Measurements from ENCODE around the gene YTHDF1. TPM values are rescaled to one million over a fixed set of nuclear protein-coding genes. Genes with fewer than 3 reads are reported as not detected.
"Not testable (repeated sequence)": the region's sequence is repeated elsewhere in the genome, so short reads cannot be mapped to it uniquely, and the experiment has no call there.

YTHDF1 gene
- total RNA-seq, 2 experiments from 2014 or later: 37.2 to 42.6 TPM

DNA sequence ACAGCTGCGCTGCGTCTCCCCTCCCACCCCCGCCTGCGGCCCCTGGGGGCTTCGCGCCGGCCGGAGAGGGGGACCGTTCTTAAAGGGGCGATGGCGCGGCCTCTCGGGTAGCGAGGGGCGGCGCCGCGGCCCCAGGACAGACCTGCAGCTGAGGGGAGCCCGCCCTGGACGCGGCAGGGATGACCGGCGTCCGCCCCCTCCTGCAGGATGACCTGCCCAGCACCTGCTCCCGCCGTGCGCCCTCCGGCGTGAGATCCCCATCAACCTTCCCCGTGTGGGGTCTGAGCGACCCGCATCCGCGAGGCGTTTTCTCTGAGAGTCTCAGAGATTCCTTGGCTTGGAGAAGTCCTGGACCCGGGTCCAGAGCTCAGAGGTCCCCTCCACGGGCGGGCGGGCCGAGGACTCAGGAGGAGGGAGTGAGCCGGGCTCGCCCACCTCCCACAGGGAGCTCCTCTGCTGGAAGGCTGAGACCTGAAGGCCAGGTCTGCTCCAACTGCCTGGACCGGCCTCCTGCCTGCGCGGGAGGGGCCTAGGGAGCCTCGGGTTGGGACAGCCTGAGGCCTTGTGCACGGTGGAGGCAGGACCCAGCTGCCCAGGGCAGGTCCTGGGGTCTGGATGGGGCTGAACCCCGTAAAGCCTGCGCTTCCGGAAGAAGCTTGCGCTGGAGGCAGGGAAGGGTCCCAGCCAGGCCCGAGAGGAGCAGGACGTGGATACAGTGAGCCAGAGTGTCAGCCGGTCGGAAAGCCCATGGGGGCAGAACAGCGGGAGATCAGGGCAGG lies 38.9 kb upstream of the YTHDF1 start:
- DNase-seq (no peak), ATAC-seq (no peak)
- Mint-ChIP-seq H3K9me3 (ENCODE audit: low read depth) (no peaks in the 10 kb centered on the region), H3K36me3 (no peaks in the 10 kb centered on the region), H3K27me3 (peaks cover 46% of the 10 kb centered on the region), H3K27ac (no peak overlapping the region), H3K4me3 (no peak overlapping the region), H3K4me1 (no peaks in the 10 kb centered on the region)
- CTCF ChIA-PET: interaction anchor here (1.6 kb wide), 1 partner anchor 31 kb away, joined by 5 read pairs; no protein-coding TSS in a partner anchor

DNA sequence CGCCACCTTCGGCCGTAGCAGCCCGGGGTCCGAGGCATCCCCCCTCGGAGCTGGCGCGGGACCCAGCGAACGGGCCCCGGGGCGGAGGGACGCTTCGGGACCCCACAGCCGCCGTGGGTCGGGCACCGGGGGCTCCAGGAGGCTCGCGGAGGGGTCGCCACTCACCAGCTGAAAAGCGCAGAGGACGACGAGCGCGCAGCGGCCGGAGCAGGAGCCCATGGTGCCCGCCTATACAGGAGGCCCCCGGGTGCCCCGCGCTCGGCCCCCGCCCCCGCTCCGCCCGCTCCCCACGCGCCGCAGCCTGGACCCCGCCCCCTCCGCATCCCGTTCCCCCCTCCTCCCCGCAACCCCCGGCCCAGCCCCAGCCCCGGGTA lies 38.3 kb upstream of the YTHDF1 start, which contains the start of gene NKAIN4:
NKAIN4 (minus strand) TSS at position 232 of the 374 bp plus-strand sequence; CDS start at position 219, 13 bp downstream.
- Mint-ChIP-seq H3K36me3 (no peaks in the 10 kb centered on the region), H3K4me1 (no peaks in the 10 kb centered on the region), H3K27me3 (peaks cover 47% of the 10 kb centered on the region), H3K27ac (no peak within 1 kb of the TSS), H3K9me3 (ENCODE audit: low read depth) (no peaks in the 10 kb centered on the region), H3K4me3 (no peak within 1 kb of the TSS)
- ATAC-seq: no peak
- DNase-seq: no peak
- CTCF ChIA-PET: interaction anchor here (1.6 kb wide), 1 partner anchor 31 kb away, joined by 5 read pairs; no protein-coding TSS in a partner anchor

DNA sequence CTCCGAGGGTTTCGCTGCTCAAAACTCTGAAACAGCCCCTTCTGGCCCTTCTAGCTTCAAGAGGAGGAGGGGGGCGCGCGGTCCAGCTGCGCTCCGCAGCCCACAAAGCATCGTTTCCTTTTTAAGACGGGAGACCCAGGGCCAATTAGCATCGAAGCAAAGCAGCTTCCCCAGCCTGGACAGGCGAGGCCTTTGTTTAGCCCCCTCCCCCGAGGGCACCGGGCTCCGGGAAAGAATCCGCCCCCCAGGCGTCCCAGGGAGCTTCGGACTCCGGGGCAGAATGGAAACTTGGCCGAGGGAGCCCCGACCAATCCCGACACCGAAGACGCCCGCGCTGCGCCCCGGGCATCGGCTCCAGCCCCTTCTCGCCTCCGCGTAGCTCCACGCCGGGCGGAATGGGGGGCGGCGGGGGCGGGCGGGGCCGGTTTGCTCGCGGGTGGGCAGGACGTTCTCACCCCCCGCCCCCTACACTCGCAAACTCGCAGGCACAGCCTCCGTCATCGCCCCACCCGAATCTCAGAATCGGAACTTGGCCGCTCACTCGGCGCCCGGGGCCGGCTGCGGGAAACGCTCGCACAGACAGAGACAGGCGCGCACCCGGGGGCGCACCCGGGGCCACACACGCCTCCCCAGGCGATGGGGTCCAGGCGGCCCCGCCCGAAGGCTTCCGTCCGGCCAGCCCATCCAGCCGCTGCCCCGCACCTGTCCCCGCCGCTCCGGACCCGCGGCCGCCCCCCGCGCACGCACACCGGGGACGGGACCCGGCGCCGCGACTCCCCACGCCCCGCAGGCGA lies 37.7 kb upstream of the YTHDF1 start:
- ATAC-seq (no peak), DNase-seq (no peak)
- Mint-ChIP-seq H3K27ac (no peak overlapping the region), H3K27me3 (peaks cover 53% of the 10 kb centered on the region), H3K9me3 (ENCODE audit: low read depth) (no peaks in the 10 kb centered on the region), H3K36me3 (no peaks in the 10 kb centered on the region), H3K4me1 (no peaks in the 10 kb centered on the region), H3K4me3 (no peak overlapping the region)
- CTCF ChIA-PET: interaction anchor here (0.7 to 1.2 kb wide), 2 partner anchors 28 to 56 kb away, joined by 3 read pairs; no protein-coding TSS in a partner anchor

DNA sequence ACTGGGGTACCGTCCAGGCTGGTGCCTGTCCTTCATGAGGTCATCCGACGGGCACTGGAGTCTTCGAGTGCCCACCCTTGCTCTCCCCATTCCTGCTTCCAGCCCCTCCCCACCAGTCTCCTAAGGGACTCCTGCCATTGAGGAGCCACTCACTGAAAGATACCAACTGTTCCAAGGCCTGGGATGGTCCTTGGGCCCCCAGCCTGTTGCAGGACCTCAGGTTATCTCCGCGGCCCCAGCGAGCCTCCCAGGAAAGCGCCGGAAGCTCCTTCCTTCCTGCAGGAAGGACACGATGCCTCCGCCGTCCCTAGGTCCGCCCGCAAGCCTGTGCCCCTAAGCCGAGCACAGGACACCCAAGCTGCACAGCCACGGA lies 37.1 kb upstream of the YTHDF1 start:
- no peaks in the 10 kb centered on the region for H3K9me3 Mint-ChIP-seq (ENCODE audit: low read depth)
- no peak for ATAC-seq
- H3K27ac Mint-ChIP-seq: no peak overlapping the region
- CTCF ChIA-PET: interaction anchor here (0.7 to 1.2 kb wide), 2 partner anchors 28 to 56 kb away, joined by 3 read pairs; no protein-coding TSS in a partner anchor
- DNase-seq: no peak
- H3K36me3 Mint-ChIP-seq: no peaks in the 10 kb centered on the region
- no peaks in the 10 kb centered on the region for H3K4me1 Mint-ChIP-seq
- peaks cover 57% of the 10 kb centered on the region for H3K27me3 Mint-ChIP-seq
- no peak overlapping the region for H3K4me3 Mint-ChIP-seq

DNA sequence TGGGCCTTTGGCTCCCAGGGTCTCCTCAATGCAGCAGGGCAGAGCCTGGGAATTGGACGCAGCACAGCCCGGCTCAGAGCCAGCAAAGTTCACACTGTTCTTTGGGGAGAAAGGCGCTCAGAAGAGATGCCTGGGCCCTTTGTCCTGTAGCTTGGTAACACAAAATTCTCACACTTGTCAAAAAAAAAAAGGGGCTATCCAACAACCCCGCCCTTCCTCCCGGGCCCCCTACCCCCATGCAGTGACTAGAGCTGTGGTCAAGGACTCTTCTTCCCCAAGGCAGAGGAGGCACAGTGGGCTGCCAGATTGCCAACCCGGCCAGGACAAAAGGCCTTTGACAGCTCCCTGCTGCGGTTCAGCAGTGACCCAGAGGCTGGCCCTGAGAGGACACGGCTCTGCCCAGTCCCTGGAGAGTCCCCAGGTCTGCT lies 36.4 kb upstream of the YTHDF1 start:
- Mint-ChIP-seq H3K36me3 (no peaks in the 10 kb centered on the region), H3K27ac (no peak overlapping the region), H3K4me3 (no peak overlapping the region), H3K9me3 (ENCODE audit: low read depth) (no peaks in the 10 kb centered on the region), H3K4me1 (no peaks in the 10 kb centered on the region), H3K27me3 (peaks cover 57% of the 10 kb centered on the region)
- ATAC-seq (no peak), DNase-seq (no peak)
- CTCF ChIA-PET: interaction anchor here (1.2 kb wide), 1 partner anchor 57 kb away, joined by 3 read pairs; no protein-coding TSS in a partner anchor

DNA sequence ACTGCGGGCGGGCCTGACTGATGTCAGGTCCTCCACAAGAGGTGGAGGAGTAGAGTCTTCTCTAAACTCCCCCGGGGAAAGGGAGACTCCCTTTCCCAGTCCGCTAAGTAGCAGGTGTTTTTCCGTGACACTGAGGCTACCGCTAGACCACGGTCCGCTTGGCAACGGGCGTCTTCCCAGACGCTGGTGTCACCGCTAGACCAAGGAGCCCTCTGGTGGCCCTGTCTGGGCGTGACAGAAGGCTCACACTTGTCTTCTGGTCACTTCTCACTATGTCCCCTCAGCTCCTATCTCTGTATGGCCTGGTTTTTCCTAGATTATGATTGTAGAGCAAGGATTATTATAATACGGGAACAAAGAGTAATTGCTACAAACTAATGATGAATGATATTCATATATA lies 35.4 kb upstream of the YTHDF1 start:
- CTCF ChIA-PET; H3K27ac Mint-ChIP-seq; H3K36me3 Mint-ChIP-seq; ATAC-seq; H3K4me1 Mint-ChIP-seq; DNase-seq; H3K4me3 Mint-ChIP-seq; H3K9me3 Mint-ChIP-seq (ENCODE audit: low read depth): not testable (repeated sequence)
- peaks cover 60% of the 10 kb centered on the region for H3K27me3 Mint-ChIP-seq

DNA sequence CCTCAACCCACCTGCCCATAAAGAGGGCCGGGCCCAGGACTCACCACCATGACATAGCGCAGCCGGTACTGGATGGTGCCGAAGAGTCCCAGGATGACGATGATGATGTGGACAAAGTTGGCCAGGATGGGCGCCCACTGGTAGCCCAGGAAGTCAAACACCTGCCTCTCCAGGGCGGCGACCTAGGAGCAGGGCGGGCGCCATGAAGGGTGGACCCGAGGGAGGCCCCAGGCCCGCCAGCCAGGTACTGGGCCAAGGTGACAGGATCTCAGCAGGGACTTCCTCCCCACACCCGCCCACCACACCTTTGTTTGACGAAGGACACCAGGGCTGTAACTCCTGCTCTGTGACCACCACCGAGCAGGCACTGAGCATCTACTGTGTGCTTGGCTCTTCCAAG lies 34.0 kb upstream of the YTHDF1 start:
- H3K9me3 Mint-ChIP-seq (ENCODE audit: low read depth): no peaks in the 10 kb centered on the region
- H3K27me3 Mint-ChIP-seq: peaks cover 51% of the 10 kb centered on the region
- no peak overlapping the region for H3K4me3 Mint-ChIP-seq
- no peak for DNase-seq
- H3K4me1 Mint-ChIP-seq: no peaks in the 10 kb centered on the region
- CTCF ChIA-PET: interaction anchor here (2.3 kb wide), 1 partner anchor 27 kb away, joined by 9 read pairs; no protein-coding TSS in a partner anchor
- no peak for ATAC-seq
- no peaks in the 10 kb centered on the region for H3K36me3 Mint-ChIP-seq
- no peak overlapping the region for H3K27ac Mint-ChIP-seq

DNA sequence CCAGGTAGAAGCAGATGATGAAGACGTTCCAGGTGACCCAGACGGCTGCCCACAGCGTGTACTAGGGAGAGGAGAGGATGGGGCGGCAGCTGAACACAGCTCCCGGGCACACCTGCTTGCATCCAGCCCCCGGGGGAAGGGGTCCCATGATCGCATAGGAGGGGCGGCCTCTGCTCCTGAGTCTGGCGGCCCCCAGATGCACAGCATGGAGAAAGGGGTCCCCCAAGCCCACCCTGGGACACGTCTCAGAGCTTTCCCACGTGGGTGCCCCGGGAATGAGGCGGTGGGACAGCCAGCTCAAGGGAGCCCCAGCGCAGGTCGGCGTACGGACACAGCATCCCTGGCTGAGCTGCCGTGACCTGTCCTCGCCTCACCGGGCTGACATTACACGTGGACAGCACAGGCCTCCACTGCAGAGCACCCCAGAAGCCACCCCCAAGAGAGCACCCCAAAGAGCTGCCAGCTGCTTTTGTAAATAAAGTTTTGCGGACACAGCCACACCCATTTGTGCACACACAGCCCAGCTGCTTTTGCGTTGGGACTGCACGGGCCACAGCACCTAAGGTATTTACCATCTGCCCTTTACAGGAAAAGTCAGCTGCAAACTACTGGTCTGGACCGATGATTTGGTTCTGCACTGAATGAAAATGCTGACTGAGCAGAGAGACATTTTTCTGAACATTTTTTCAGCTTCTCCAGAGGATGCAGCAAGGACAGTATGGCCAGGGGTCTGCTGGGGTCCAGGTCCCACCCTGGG lies 33.1 kb upstream of the YTHDF1 start:
- Mint-ChIP-seq H3K36me3 (no peaks in the 10 kb centered on the region), H3K9me3 (ENCODE audit: low read depth) (no peaks in the 10 kb centered on the region), H3K4me3 (no peak overlapping the region), H3K27ac (no peak overlapping the region), H3K4me1 (no peaks in the 10 kb centered on the region), H3K27me3 (peaks cover 48% of the 10 kb centered on the region)
- no peak for DNase-seq
- no peak for ATAC-seq
- CTCF ChIA-PET: interaction anchor here (2.3 kb wide), 1 partner anchor 26 kb away, joined by 9 read pairs; no protein-coding TSS in a partner anchor

DNA sequence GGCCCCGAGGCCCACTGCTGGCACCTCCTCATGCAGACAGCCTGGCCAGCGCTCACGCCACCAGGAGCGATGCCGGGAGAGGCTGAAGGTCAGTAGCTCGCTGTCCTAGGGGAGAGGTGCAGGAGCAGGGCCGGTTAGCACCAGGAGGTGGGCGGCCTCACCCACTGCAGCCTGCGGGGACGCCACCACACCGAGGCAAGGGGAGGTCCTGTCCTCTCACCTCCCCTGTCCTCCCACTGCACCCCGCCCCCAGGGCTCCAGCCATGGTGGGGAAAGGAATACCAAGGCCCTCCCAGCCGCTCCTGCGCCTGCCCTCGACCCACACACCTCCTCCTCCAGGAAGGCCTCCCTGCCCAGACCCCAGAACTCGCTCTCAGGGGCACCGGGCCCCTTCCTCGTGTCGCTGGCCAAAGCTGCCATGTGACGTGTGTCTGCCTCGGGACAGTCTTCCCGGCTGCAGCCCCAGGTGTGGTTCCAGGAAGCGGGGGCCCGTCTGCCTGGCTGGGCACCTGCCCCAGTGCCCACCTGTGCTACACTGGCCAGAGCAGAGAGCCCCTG lies 31.8 kb upstream of the YTHDF1 start:
- H3K4me1 Mint-ChIP-seq: no peaks in the 10 kb centered on the region
- H3K9me3 Mint-ChIP-seq (ENCODE audit: low read depth): no peaks in the 10 kb centered on the region
- no peaks in the 10 kb centered on the region for H3K36me3 Mint-ChIP-seq
- H3K4me3 Mint-ChIP-seq: no peak overlapping the region
- CTCF ChIA-PET: interaction anchor here (2.3 kb wide), 1 partner anchor 24 kb away, joined by 9 read pairs; no protein-coding TSS in a partner anchor
- no peak overlapping the region for H3K27ac Mint-ChIP-seq
- H3K27me3 Mint-ChIP-seq: peaks cover 40% of the 10 kb centered on the region
- ATAC-seq (no peak), DNase-seq (no peak)

DNA sequence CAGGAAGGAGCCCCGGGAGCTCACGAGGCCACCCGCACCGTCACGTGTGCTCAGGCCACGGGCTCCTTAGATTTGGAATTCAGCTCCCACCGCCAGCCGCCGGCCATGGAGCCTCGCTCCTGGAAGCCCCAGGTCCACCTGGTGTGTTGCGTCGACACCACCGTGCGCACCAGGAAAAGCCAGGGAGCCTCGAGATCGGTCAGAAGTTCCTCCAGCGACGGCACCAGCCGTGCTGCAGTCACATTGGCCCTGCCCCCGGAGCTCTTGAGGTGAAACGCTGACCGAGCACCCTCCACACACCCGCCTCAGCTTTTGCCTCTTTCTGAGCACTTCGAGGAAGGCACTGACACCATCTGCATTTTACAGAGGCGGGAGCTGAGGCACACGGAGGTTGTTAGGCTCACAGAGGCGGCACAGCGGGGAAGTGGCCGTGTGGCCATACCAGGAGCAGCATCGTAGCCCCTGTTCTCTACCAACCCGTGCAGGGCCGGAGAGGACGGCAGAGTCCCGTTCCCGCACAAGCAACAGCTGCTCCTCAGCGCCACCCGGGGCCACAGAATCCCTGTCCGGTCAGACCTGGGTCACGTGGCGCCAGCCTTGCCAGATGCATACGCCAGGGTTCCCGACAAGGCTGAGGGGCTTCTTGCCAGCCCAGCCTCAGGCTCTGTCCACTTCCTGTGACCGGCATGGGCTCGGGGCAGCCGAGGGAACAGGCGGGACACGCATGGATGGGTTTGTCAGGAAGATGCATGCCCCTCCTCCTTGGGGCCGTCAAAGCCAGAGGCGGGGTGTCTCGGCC lies 30.8 kb upstream of the YTHDF1 start:
- CTCF ChIA-PET: interaction anchor here (1.8 kb wide), 1 partner anchor 23 kb away, joined by 6 read pairs; no protein-coding TSS in a partner anchor
- Mint-ChIP-seq H3K36me3 (no peaks in the 10 kb centered on the region), H3K9me3 (ENCODE audit: low read depth) (no peaks in the 10 kb centered on the region), H3K27me3 (peaks cover 30% of the 10 kb centered on the region), H3K27ac (no peak overlapping the region), H3K4me1 (no peaks in the 10 kb centered on the region), H3K4me3 (no peak overlapping the region)
- DNase-seq (no peak), ATAC-seq (no peak)

DNA sequence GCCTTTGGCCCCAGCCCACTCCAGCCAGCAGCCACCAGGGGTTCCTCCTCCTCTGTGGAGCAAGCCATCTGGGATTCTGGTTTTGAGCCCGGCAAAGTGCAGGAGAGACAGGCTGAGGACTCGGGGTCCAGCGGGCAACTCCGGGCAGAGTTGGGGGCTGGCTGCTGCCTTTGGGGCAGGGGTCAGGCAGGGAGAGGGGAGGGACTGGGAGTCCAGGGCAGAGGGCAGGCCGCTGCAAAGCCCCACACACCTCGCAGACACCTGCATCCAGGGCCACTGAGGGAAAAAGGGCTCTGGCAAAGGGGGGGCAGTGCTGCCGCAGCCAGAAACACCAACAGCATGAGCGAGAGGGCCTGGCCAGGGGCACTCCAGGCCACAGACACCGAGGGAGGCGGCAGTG lies 28.5 kb upstream of the YTHDF1 start:
- CTCF ChIA-PET: interaction anchor here (0.9 kb wide), 1 partner anchor 21 kb away, joined by 4 read pairs; no protein-coding TSS in a partner anchor
- H3K4me3 Mint-ChIP-seq: no peak overlapping the region
- no peak overlapping the region for H3K27ac Mint-ChIP-seq
- ATAC-seq (no peak), DNase-seq (no peak)
- no peaks in the 10 kb centered on the region for H3K36me3 Mint-ChIP-seq
- peaks cover 22% of the 10 kb centered on the region for H3K27me3 Mint-ChIP-seq
- no peaks in the 10 kb centered on the region for H3K4me1 Mint-ChIP-seq
- H3K9me3 Mint-ChIP-seq (ENCODE audit: low read depth): no peaks in the 10 kb centered on the region

DNA sequence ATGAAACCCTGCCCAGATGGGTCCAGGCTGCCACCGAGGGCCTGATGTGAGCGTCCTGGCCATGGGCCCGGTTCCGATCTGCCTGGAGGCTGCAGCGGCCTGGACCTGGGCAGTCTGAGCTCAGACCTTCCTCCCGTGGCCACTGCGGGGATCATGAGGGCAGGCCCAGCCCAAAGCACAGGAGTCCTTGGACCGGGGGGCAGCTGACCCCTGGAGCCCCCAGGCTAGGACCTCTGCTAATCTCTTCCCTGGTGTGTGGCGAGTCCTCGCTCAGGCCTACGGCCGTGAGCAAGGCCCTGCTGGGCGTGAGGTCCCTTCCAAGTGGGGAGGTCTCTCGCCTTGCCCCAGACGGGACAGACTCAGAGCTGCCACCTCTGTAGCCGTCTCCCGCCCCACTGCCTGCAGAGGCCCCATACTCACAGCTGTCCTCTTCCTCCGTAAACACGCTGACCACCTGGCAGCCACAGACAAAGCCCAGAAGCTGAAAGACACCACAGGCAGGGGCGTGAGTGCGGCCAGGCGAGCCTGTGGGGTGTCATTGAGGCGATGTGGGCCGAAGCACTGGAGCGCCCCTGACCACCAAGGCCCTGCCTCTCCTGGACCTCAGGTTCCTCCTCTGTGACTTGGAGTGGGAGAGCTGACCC lies 27.8 kb upstream of the YTHDF1 start:
- no peak overlapping the region for H3K27ac Mint-ChIP-seq
- ATAC-seq: no peak
- CTCF ChIA-PET: interaction anchor here (0.9 kb wide), 1 partner anchor 20 kb away, joined by 4 read pairs; no protein-coding TSS in a partner anchor
- no peak overlapping the region for H3K4me3 Mint-ChIP-seq
- H3K36me3 Mint-ChIP-seq: no peaks in the 10 kb centered on the region
- peaks cover 16% of the 10 kb centered on the region for H3K27me3 Mint-ChIP-seq
- H3K9me3 Mint-ChIP-seq (ENCODE audit: low read depth): no peaks in the 10 kb centered on the region
- DNase-seq: no peak
- no peaks in the 10 kb centered on the region for H3K4me1 Mint-ChIP-seq

Data from activated CD8-positive, alpha-beta memory T cell treated with anti-CD3 and anti-CD28 coated beads, Interleukin-2, amount 10 ng/mL, durations not matched to agents 7 days and 5 days (primary cell).